Astrocyte (in vitro differentiated cells and primary cell): Measurements from ENCODE around the gene HS6ST2. TPM values are rescaled to one million over a fixed set of nuclear protein-coding genes. Genes with fewer than 3 reads are reported as not detected.

Experiments
- DNase-seq: peaks from one replicate; pipeline ENCODE4 v3.0.0-alpha.2; 2010; ENCODE audit warnings: low read depth
- FAIRE-seq: peaks from 2 replicates; lab custom pipeline; 2011; peaks lifted over from hg19 to GRCh38; lab: Jason Lieb, UNC
- H2AFZ ChIP-seq: 2 replicates; pipeline ENCODE4 v1.6.0; 2012; ENCODE audit warnings: low read depth, low read length, inconsistent platforms
- H3K27ac ChIP-seq: 2 replicates; pipeline ENCODE4 v1.5.1; 2011; ENCODE audit warnings: low read depth, low read length, inconsistent platforms
- H3K27me3 ChIP-seq: 2 replicates; pipeline ENCODE4 v1.6.0; 2011; ENCODE audit warnings: low read length, inconsistent platforms; ENCODE audit not compliant: insufficient read depth
- H3K36me3 ChIP-seq: 2 replicates; pipeline ENCODE4 v1.5.1; 2011; ENCODE audit warnings: low read length, inconsistent platforms; ENCODE audit not compliant: insufficient read depth
- H3K4me1 ChIP-seq: 2 replicates; pipeline ENCODE4 v1.5.1; 2011; ENCODE audit warnings: low read length, inconsistent platforms; ENCODE audit not compliant: insufficient read depth
- H3K4me2 ChIP-seq: 2 replicates; pipeline ENCODE4 v1.6.0; 2012; ENCODE audit warnings: low read length, inconsistent platforms
- H3K4me3 ChIP-seq: 2 replicates; pipeline ENCODE4 v1.5.1; 2011; ENCODE audit warnings: low read depth, mild to moderate bottlenecking, low read length, inconsistent platforms; ENCODE audit not compliant: insufficient read depth
- H3K79me2 ChIP-seq: 2 replicates; pipeline ENCODE4 v1.6.0; 2012; ENCODE audit warnings: mild to moderate bottlenecking, low read length, inconsistent platforms; ENCODE audit not compliant: insufficient read depth
- H3K9ac ChIP-seq: 2 replicates; pipeline ENCODE4 v1.6.0; 2012; ENCODE audit warnings: mild to moderate bottlenecking, low read length, inconsistent platforms
- H3K9me3 ChIP-seq: 2 replicates; pipeline ENCODE4 v1.5.1; 2012; ENCODE audit warnings: low read depth, mild to moderate bottlenecking, low read length, inconsistent platforms; ENCODE audit not compliant: insufficient read depth
- H4K20me1 ChIP-seq: 2 replicates; pipeline ENCODE4 v1.6.0; 2012; ENCODE audit warnings: low read length, inconsistent platforms; ENCODE audit not compliant: insufficient read depth
- H3K27ac Mint-ChIP-seq: one replicate; pipeline ENCODE4 v1.8.0; 2021; ENCODE audit warnings: mild to moderate bottlenecking, mixed read lengths; ENCODE audit not compliant: unreplicated experiment
- H3K27me3 Mint-ChIP-seq: one replicate; pipeline ENCODE4 v1.8.0; 2021; ENCODE audit warnings: low read depth, mixed read lengths; ENCODE audit not compliant: unreplicated experiment
- H3K36me3 Mint-ChIP-seq: one replicate; pipeline ENCODE4 v1.8.0; 2021; ENCODE audit warnings: low read depth, mixed read lengths; ENCODE audit not compliant: unreplicated experiment
- H3K4me1 Mint-ChIP-seq: one replicate; pipeline ENCODE4 v1.8.0; 2021; ENCODE audit warnings: low read depth, mixed read lengths; ENCODE audit not compliant: unreplicated experiment
- H3K4me3 Mint-ChIP-seq: one replicate; pipeline ENCODE4 v1.8.0; 2021; ENCODE audit warnings: mild to moderate bottlenecking, moderate library complexity, mixed read lengths; ENCODE audit not compliant: unreplicated experiment
- H3K9me3 Mint-ChIP-seq: one replicate; pipeline ENCODE4 v1.8.0; 2021; ENCODE audit warnings: mild to moderate bottlenecking, mixed read lengths; ENCODE audit not compliant: unreplicated experiment
- EZH2 ChIP-seq: IDR thresholded peaks from 2 replicates; pipeline ENCODE4 v1.6.1; 2012; ENCODE audit warnings: mild to moderate bottlenecking, low read length, inconsistent platforms; ENCODE audit not compliant: insufficient read depth
- total RNA-seq: library from RNA; stranded (reverse); gene quantifications from 2 replicates; pipeline ENCODE4 v1.2.1, GENCODE V29; 2021
- TF ChIP-seq, protein P1 (sequence below): IDR thresholded peaks from 2 replicates; pipeline ENCODE4 v1.5.1; 2011; ENCODE audit warnings: low read depth, mild to moderate bottlenecking, inconsistent platforms, low read length, moderate library complexity; ENCODE audit not compliant: insufficient read depth

The HS6ST2 gene
- total RNA-seq, 1 donor from 2014 or later: 12.9 TPM

GRCh38 chrX:132820675-132821074 is 137.8 kb downstream of the HS6ST2 start:
- Histone ChIP-seq H3K9me3 (no peaks in the 10 kb centered on the region), H3K27me3 (no peaks in the 10 kb centered on the region), H3K79me2 (no peaks in the 10 kb centered on the region), H3K4me2 (no peak overlapping the region), H3K36me3 (no peaks in the 10 kb centered on the region), H4K20me1 (no peaks in the 10 kb centered on the region), H3K9ac (no peak overlapping the region), H3K4me3 (no peak overlapping the region), H3K4me1 (no peaks in the 10 kb centered on the region), H2AFZ (no peak overlapping the region), H3K27ac (no peak overlapping the region)
- Mint-ChIP-seq H3K4me1 (peaks cover 3% of the 10 kb centered on the region), H3K4me3 (no peak overlapping the region), H3K27me3 (no peaks in the 10 kb centered on the region), H3K9me3 (no peaks in the 10 kb centered on the region), H3K27ac (no peak overlapping the region), H3K36me3 (no peaks in the 10 kb centered on the region)
- TF ChIP-seq, protein P1, sequence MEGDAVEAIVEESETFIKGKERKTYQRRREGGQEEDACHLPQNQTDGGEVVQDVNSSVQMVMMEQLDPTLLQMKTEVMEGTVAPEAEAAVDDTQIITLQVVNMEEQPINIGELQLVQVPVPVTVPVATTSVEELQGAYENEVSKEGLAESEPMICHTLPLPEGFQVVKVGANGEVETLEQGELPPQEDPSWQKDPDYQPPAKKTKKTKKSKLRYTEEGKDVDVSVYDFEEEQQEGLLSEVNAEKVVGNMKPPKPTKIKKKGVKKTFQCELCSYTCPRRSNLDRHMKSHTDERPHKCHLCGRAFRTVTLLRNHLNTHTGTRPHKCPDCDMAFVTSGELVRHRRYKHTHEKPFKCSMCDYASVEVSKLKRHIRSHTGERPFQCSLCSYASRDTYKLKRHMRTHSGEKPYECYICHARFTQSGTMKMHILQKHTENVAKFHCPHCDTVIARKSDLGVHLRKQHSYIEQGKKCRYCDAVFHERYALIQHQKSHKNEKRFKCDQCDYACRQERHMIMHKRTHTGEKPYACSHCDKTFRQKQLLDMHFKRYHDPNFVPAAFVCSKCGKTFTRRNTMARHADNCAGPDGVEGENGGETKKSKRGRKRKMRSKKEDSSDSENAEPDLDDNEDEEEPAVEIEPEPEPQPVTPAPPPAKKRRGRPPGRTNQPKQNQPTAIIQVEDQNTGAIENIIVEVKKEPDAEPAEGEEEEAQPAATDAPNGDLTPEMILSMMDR: no peak
- TF ChIP-seq EZH2: no peak
- FAIRE-seq: no peak
- no peak for DNase-seq

DNA sequence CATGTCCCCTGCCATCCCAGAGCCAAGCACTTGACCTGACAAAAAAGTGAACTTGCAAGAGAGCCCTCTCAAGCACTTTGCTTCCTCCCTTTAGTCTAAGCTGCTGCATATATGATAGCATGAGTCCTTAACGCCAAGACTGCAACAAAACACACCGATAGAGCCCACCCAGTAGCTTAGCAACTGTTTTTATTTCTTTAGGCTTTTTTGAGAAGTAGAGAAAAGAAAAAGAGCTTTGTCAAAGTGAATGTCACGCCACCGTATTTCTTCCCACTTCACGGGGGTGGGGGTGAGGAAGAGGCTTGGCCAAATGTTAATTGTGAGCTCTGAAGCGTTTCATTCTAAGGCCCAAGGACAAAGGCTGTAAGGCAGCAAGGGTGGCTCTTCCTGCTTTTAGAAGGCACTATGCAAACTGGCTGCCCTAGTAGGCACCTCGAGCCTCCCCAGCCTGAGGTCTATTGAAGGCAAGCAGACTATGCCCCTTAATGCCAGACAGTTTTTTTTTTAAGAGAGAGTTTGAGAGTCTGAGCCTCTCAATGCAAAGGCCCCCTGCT is 138.6 kb downstream of the HS6ST2 start:
- Histone ChIP-seq H3K27me3 (no peaks in the 10 kb centered on the region), H2AFZ (no peak overlapping the region), H3K27ac (no peak overlapping the region), H3K4me1 (no peaks in the 10 kb centered on the region), H3K79me2 (no peaks in the 10 kb centered on the region), H3K36me3 (no peaks in the 10 kb centered on the region), H3K4me3 (no peak overlapping the region), H3K4me2 (no peak overlapping the region), H3K9me3 (no peaks in the 10 kb centered on the region), H4K20me1 (no peaks in the 10 kb centered on the region), H3K9ac (no peak overlapping the region)
- FAIRE-seq: no peak
- Mint-ChIP-seq H3K27me3 (no peaks in the 10 kb centered on the region), H3K36me3 (no peaks in the 10 kb centered on the region), H3K4me3 (no peak overlapping the region), H3K4me1 (peaks cover 3% of the 10 kb centered on the region), H3K9me3 (no peaks in the 10 kb centered on the region), H3K27ac (no peak overlapping the region)
- TF ChIP-seq, protein P1: no peak
- no peak for TF ChIP-seq EZH2
- no peak for DNase-seq

GRCh38 chrX:132818638-132819037 is 139.8 kb downstream of the HS6ST2 start:
- no peak for DNase-seq
- no peak overlapping the region for H3K27ac ChIP-seq

More at GRCh38 chrX:132818638-132819037, 139.8 kb downstream of the HS6ST2 start:
- Mint-ChIP-seq H3K4me1 (peaks cover 3% of the 10 kb centered on the region), H3K4me3 (no peak overlapping the region), H3K9me3 (no peaks in the 10 kb centered on the region), H3K27ac (no peak overlapping the region), H3K27me3 (no peaks in the 10 kb centered on the region), H3K36me3 (no peaks in the 10 kb centered on the region)
- Histone ChIP-seq H3K4me3 (no peak overlapping the region), H4K20me1 (no peaks in the 10 kb centered on the region), H3K9me3 (no peaks in the 10 kb centered on the region), H3K79me2 (no peaks in the 10 kb centered on the region), H3K4me2 (no peak overlapping the region), H3K27me3 (no peaks in the 10 kb centered on the region), H2AFZ (no peak overlapping the region), H3K36me3 (no peaks in the 10 kb centered on the region), H3K4me1 (no peaks in the 10 kb centered on the region), H3K9ac (no peak overlapping the region)
- no peak for TF ChIP-seq EZH2
- TF ChIP-seq, protein P1: no peak
- no peak for FAIRE-seq
